PC-9 (cell line): ENCODE results near the gene PRKCH.

Experiments
- EZH2 ChIP-seq: fragments of 200-600 bp; sonication (generic); IDR thresholded peaks from 2 replicates; pipeline ENCODE4 v1.8.0; 2017; ENCODE audit warnings: antibody characterized with exemption, low read depth
- TF ChIP-seq, protein P1 (sequence below): fragments of 200-600 bp; sonication (generic); conservative IDR thresholded peaks from 2 replicates; pipeline ENCODE4 v1.6.1; 2017; ENCODE audit warnings: mixed run types, antibody characterized with exemption, mild to moderate bottlenecking, moderate library complexity

DNA sequence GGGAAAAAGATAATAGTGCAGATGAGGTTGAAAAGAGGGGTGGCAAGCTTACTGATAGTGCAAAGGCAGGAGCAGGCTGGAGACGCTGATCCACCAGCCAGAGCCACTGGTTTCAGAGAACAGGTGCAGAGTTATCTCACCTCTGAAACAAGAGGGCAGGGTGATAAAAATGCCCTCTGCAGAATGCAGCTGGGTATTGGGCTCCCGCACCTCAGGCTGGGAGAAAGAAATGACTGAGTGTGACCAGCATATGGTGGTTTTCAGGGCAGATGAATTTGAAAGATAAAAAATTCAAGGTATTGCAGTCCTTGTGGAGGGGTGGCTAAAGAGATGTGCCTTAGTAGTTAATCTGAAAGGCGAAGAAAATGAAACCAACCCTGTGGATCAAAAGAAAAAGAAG is 37.4 kb upstream of the PRKCH start:
- TF ChIP-seq, protein P1, sequence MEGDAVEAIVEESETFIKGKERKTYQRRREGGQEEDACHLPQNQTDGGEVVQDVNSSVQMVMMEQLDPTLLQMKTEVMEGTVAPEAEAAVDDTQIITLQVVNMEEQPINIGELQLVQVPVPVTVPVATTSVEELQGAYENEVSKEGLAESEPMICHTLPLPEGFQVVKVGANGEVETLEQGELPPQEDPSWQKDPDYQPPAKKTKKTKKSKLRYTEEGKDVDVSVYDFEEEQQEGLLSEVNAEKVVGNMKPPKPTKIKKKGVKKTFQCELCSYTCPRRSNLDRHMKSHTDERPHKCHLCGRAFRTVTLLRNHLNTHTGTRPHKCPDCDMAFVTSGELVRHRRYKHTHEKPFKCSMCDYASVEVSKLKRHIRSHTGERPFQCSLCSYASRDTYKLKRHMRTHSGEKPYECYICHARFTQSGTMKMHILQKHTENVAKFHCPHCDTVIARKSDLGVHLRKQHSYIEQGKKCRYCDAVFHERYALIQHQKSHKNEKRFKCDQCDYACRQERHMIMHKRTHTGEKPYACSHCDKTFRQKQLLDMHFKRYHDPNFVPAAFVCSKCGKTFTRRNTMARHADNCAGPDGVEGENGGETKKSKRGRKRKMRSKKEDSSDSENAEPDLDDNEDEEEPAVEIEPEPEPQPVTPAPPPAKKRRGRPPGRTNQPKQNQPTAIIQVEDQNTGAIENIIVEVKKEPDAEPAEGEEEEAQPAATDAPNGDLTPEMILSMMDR: no peak
- no peak for TF ChIP-seq EZH2
